K562 (cell line): ENCODE measurements around the gene MAP1LC3A. TPM values are rescaled to one million over a fixed set of nuclear protein-coding genes. Genes with fewer than 3 reads are reported as not detected.

Experiments used
- CC2D1A ChIP-seq: fragments of 450-650 bp; IDR thresholded peaks from 2 replicates; pipeline ENCODE4 v1.6.1; 2017; ENCODE audit warnings: mild to moderate bottlenecking
- FOSL1 ChIP-seq: fragments of 200-800 bp; sonication (Bioruptor generic); conservative IDR thresholded peaks from 2 replicates; pipeline ENCODE4 v1.6.1; 2016; ENCODE audit warnings: missing genetic modification characterization, missing compliant biosample characterization
- FOXM1 ChIP-seq, 2 experiments: fragments of 450-650 bp in 1 of 2; sonication (generic) in 1 of 2; formaldehyde crosslinking in 1 of 2; IDR thresholded peaks; 2 replicates each; pipeline versions ENCODE4 v1.6.1 to v1.9.0; 2017 to 2022; ENCODE audit warnings: low read depth in 2 of 2, mild to moderate bottlenecking in 2 of 2, missing genetic modification reagents in 1 of 2, moderate library complexity in 1 of 2
- JUND ChIP-seq, 2 experiments: IDR thresholded peaks; 2 replicates in 1 of 2; 3 replicates in 1 of 2; pipeline ENCODE4 v1.6.1; 2011; ENCODE audit warnings: borderline replicate concordance in 2 of 2, low read depth in 2 of 2, low read length in 2 of 2, improper control_type of control experiment in 1 of 2, missing biosample characterization in 1 of 2, missing genetic modification characterization in 1 of 2, missing genetic modification reagents in 1 of 2
- KDM5B ChIP-seq: fragments of 200-600 bp; sonication (generic); IDR thresholded peaks from 2 replicates; pipeline ENCODE4 v1.6.1; 2012; ENCODE audit warnings: low read depth, mild to moderate bottlenecking, moderate library complexity, low read length, control low read depth, inconsistent platforms; ENCODE audit not compliant: insufficient replicate concordance
- MECOM ChIP-seq: fragments of 250-450 bp; sonication (Bioruptor Pico); IDR thresholded peaks from 2 replicates; pipeline ENCODE4 v1.8.0; 2022; ENCODE audit warnings: inconsistent platforms
- RFX1 ChIP-seq: fragments of 450-650 bp; IDR thresholded peaks from 2 replicates; pipeline ENCODE4 v1.6.1; 2016; ENCODE audit warnings: mild to moderate bottlenecking, moderate library complexity
- U2AF2 ChIP-seq: fragments of 200-400 bp; formaldehyde crosslinking; optimal IDR thresholded peaks from 2 replicates; pipeline ENCODE3; 2017; ENCODE audit warnings: low read depth, mild to moderate bottlenecking, low read length
- ZNF589 ChIP-seq: fragments of 200-800 bp; sonication (Bioruptor generic); IDR thresholded peaks from 2 replicates; pipeline ENCODE4 v1.6.1; 2016; ENCODE audit warnings: low read depth, missing genetic modification characterization, missing compliant biosample characterization
- polyA plus RNA-seq, 8 experiments: library from polyadenylated mRNA; depleted of rRNA in 4 of 8; stranded (reverse) in 5 of 8; unstranded in 3 of 8; fragments of >200 nt; fragmentation: Nextera tagmentation in 2 of 8; fragmentation: Illumina TruSeq in 1 of 8; extraction: Ambion mirVana in 2 of 8; extraction: Trizol in 1 of 8; gene quantifications; 2 replicates each; pipeline versions ENCODE4 v1.2.1 to v1.2.3, GENCODE V29; 2011 to 2014; ENCODE audit warnings: inconsistent platforms in 1 of 8, missing spikeins in 1 of 8
- total RNA-seq, 7 experiments: library from RNA; depleted of rRNA in 6 of 7; stranded (reverse); fragments of >200 nt in 6 of 7; fragmentation: Illumina TruSeq in 2 of 7; extraction: Trizol in 2 of 7; gene quantifications; 2 replicates each; pipeline versions ENCODE4 v1.2.1 to v1.2.3, GENCODE V29; 2011 to 2021; ENCODE audit warnings: low replicate concordance in 1 of 7
- TF ChIP-seq, protein P1 (sequence below): fragments of 450-650 bp; IDR thresholded peaks from 2 replicates; pipeline ENCODE4 v1.6.1; 2014; ENCODE audit warnings: low read depth, mild to moderate bottlenecking, moderate library complexity, borderline replicate concordance
- TF ChIP-seq, protein P2 (sequence below), 2 experiments: fragments of 450-650 bp in 1 of 2; sonication (generic) in 1 of 2; formaldehyde crosslinking in 1 of 2; IDR thresholded peaks; 2 replicates each; pipeline versions ENCODE4 v1.7.1 to v1.9.0; 2016 to 2022; ENCODE audit warnings: inconsistent platforms in 1 of 2, mild to moderate bottlenecking in 1 of 2, missing genetic modification reagents in 1 of 2
- TF ChIP-seq, protein P3 (sequence below): fragments of 150-350 bp; conservative IDR thresholded peaks from 2 replicates; pipeline ENCODE4 v1.6.1; 2014; ENCODE audit warnings: low read length

MAP1LC3A gene
- total and polyA plus RNA-seq, 9 of the 15 experiments (the other 6 are each of a cell fraction or from before 2014, with no cell fraction given) = 0.27 to 0.38 TPM; not detected in 7

DNA sequence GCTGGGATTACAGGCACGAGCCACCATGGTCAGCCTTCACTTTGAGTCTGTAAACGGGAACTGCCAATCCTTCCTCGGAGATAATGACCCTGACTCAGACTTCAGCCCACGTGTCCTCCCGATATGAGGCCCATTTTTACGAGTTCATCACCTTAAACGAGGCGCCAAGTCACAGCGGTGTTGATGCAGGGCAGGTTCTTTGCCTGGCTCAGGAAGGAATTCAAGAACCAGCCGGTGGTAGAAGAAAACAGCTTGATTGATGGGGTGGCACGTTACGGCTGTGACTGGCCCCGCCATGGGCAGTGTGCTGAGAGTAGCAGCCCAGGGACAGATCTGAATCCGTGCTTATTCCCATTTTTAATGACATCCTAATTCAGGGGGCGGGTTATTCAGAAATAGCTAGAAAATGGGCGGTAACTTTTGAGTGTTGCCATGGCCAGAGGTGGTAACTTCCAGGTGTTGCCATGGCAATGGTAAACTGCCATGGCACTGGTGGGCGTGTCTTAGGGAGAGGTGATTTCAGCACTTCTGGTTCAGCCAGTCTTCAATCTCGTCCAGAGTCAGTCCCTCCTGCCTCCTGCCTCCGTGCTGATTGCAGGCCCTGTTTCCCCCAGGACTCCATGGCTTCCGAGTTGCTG is 9.1 kb upstream of the MAP1LC3A start (continued):
- TF ChIP-seq, protein P1, sequence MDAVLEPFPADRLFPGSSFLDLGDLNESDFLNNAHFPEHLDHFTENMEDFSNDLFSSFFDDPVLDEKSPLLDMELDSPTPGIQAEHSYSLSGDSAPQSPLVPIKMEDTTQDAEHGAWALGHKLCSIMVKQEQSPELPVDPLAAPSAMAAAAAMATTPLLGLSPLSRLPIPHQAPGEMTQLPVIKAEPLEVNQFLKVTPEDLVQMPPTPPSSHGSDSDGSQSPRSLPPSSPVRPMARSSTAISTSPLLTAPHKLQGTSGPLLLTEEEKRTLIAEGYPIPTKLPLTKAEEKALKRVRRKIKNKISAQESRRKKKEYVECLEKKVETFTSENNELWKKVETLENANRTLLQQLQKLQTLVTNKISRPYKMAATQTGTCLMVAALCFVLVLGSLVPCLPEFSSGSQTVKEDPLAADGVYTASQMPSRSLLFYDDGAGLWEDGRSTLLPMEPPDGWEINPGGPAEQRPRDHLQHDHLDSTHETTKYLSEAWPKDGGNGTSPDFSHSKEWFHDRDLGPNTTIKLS = 0 out of 2 replicates have a peak, but pooled peaks have one; percentile 34
- TF ChIP-seq, protein P2, sequence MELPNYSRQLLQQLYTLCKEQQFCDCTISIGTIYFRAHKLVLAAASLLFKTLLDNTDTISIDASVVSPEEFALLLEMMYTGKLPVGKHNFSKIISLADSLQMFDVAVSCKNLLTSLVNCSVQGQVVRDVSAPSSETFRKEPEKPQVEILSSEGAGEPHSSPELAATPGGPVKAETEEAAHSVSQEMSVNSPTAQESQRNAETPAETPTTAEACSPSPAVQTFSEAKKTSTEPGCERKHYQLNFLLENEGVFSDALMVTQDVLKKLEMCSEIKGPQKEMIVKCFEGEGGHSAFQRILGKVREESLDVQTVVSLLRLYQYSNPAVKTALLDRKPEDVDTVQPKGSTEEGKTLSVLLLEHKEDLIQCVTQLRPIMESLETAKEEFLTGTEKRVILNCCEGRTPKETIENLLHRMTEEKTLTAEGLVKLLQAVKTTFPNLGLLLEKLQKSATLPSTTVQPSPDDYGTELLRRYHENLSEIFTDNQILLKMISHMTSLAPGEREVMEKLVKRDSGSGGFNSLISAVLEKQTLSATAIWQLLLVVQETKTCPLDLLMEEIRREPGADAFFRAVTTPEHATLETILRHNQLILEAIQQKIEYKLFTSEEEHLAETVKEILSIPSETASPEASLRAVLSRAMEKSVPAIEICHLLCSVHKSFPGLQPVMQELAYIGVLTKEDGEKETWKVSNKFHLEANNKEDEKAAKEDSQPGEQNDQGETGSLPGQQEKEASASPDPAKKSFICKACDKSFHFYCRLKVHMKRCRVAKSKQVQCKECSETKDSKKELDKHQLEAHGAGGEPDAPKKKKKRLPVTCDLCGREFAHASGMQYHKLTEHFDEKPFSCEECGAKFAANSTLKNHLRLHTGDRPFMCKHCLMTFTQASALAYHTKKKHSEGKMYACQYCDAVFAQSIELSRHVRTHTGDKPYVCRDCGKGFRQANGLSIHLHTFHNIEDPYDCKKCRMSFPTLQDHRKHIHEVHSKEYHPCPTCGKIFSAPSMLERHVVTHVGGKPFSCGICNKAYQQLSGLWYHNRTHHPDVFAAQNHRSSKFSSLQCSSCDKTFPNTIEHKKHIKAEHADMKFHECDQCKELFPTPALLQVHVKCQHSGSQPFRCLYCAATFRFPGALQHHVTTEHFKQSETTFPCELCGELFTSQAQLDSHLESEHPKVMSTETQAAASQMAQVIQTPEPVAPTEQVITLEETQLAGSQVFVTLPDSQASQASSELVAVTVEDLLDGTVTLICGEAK (IDR thresholded peaks at IDR 0.05) = no peak
- TF ChIP-seq, protein P2 (CRISPR knock-in tag; IDR thresholded peaks at IDR 0.05) = no peak
- TF ChIP-seq FOXM1 (IDR thresholded peaks at IDR 0.05; ENCODE audit: low read depth) (no peak), FOXM1 (CRISPR knock-in tag; IDR thresholded peaks at IDR 0.05; ENCODE audit: low read depth) (no peak), KDM5B (no peak), MECOM (no peak), U2AF2 (no peak), CC2D1A (no peak), ZNF589 (CRISPR knock-in tag) (0 out of 2 replicates have a peak, but pooled peaks have one; percentile 37), JUND (IDR thresholded peaks at IDR 0.05; ENCODE audit: borderline replicate concordance, low read depth, low read length) (peak; percentile 74; the same call in 1 of the 2 replicates), JUND (tag; IDR thresholded peaks at IDR 0.05; ENCODE audit: borderline replicate concordance, low read depth, low read length) (peak; percentile 66; the same call in 1 of the 3 replicates), FOSL1 (tag) (peak; percentile 86), RFX1 (peak; percentile 89)
- TF ChIP-seq, protein P3, sequence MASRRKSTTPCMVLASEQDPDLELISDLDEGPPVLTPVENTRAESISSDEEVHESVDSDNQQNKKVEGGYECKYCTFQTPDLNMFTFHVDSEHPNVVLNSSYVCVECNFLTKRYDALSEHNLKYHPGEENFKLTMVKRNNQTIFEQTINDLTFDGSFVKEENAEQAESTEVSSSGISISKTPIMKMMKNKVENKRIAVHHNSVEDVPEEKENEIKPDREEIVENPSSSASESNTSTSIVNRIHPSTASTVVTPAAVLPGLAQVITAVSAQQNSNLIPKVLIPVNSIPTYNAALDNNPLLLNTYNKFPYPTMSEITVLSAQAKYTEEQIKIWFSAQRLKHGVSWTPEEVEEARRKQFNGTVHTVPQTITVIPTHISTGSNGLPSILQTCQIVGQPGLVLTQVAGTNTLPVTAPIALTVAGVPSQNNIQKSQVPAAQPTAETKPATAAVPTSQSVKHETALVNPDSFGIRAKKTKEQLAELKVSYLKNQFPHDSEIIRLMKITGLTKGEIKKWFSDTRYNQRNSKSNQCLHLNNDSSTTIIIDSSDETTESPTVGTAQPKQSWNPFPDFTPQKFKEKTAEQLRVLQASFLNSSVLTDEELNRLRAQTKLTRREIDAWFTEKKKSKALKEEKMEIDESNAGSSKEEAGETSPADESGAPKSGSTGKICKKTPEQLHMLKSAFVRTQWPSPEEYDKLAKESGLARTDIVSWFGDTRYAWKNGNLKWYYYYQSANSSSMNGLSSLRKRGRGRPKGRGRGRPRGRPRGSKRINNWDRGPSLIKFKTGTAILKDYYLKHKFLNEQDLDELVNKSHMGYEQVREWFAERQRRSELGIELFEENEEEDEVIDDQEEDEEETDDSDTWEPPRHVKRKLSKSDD = no peak
